HL-60/S4 treated with phorbol 12-myristate 13-acetate at 8.2 ng/mL for 4 days and 3 days (cell line): ENCODE measurements around the gene NCAPD2.

Experiments
- in situ Hi-C: fragments of 300-500 bp; cut with MboI; formaldehyde crosslinking; loops from 2 replicates; pipeline ENCODE4 v1.15.0; 2022; ENCODE audit warnings: low sequenced_read_pairs

The NCAPD2 gene

DNA sequence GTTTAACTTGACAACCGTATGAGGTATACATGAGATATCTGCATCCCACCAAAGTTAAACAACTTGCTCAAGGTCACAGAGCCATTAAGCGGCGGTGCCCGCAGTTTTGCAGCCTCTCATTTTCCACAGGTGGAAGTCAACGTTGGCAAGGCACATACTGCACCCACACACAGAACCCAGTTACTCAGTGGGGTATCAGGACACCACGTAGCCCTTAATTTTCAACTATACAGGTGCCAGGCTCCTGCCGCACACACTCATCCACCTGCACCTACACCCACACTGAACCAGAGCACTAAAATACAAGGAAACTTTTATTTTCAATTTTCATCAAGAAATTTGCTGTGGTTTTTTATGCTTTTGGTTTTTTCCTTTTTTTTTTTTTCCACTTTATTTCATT is 75.9 kb downstream of the NCAPD2 start:
- in situ Hi-C loops: no loop called here

DNA sequence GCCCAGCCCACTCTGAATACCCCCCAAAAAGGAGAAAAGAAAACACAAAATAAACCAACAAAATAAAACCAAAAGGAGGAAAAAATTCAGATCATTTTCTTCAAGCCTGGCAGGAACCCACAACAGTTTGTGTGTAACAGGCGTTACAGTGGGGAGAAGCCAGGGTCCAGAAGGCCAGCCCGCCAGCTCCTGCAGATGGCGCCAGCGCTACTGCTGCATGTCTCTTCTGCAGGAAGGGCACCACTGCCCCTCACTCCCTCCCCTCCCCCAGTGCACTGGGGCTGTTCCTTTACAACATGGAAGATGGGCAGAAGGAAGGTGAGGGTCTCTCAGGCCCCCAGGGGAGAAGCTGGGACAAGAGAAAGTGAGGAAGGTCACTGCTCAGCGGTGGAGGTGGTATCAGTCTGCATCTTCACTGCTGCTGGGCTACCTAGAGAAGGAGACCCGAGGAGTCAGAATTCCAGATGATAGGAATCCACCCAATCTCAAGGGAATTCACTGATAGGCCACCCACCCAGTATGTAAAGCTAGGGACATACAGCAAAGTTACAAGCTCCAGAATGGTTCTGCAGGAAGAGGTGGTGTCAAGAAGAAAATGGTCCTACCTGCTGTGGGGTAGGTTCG is 76.5 kb downstream of the NCAPD2 start:
- in situ Hi-C loops: no loop called here

GRCh38 chr12:6573001-6573400 is 79.1 kb downstream of the NCAPD2 start:
- in situ Hi-C loops: no loop called here

- in situ Hi-C loops: no loop called here
Measured at GRCh38 chr12:6574576-6575295, 80.8 kb downstream of the NCAPD2 start.

- in situ Hi-C loops: no loop called here
Measured at GRCh38 chr12:6575648-6576047, 81.7 kb downstream of the NCAPD2 start.
